Body of pancreas (tissue), 4 donors: ENCODE measurements around the gene TCN1. TPM values are rescaled to one million over a fixed set of nuclear protein-coding genes. Genes with fewer than 3 reads are reported as not detected.

Experiments used
- ATAC-seq: fragments of 150-250 bp; one replicate; pipeline ENCODE4 v1.9.1; 2016
- DNase-seq, 4 donors: peaks; one replicate each; pipeline ENCODE4 v3.0.0-alpha.2; 2019
- H3K27ac ChIP-seq, 4 donors: fragments of 200-600 bp; sonication (generic); 1 replicate in 3 of 4; 2 replicates in 1 of 4; pipeline versions ENCODE4 v1.5.1 to v1.6.1; 2016 to 2019; ENCODE audit warnings: mild to moderate bottlenecking in 1 of 4, mixed read lengths in 1 of 4, moderate library complexity in 1 of 4
- H3K27me3 ChIP-seq, 2 donors: fragments of 200-600 bp; sonication (generic); one replicate each; pipeline ENCODE4 v1.6.0; 2016; ENCODE audit warnings: mild to moderate bottlenecking in 1 of 2
- H3K36me3 ChIP-seq, 2 donors: fragments of 200-600 bp; sonication (generic); replicated peaks in 1 of 2; 2 replicates each; pipeline ENCODE4 v1.5.1; 2016; ENCODE audit warnings: low read depth in 2 of 2; ENCODE audit not compliant: insufficient read depth in 1 of 2
- H3K4me1 ChIP-seq: fragments of 200-600 bp; sonication (generic); one replicate; pipeline ENCODE4 v1.6.0; 2016
- H3K4me3 ChIP-seq, 2 donors: fragments of 200-600 bp; sonication (generic); 1 replicate in 1 of 2; 2 replicates in 1 of 2; pipeline ENCODE4 v1.5.1; 2016 to 2019
- H3K9me3 ChIP-seq, 3 donors: fragments of 200-600 bp; sonication (generic); 1 replicate in 2 of 3; 2 replicates in 1 of 3; pipeline ENCODE4 v1.5.1; 2016
- POLR2A ChIP-seq, 3 donors: fragments of 450-650 bp; IDR thresholded peaks; one replicate each; pipeline ENCODE4 v1.6.1; 2016; ENCODE audit warnings: antibody characterized with exemption in 3 of 3, mild to moderate bottlenecking in 2 of 3
- WGBS, 2 donors: methylation state at CpG; one replicate each; pipeline ENCODE4 v1.1.5; 2017; 5-methylcytosine and 5-hydroxymethylcytosine counted together
- intact Hi-C: fragments of 100-400 bp; cut with DNase I; formaldehyde crosslinking; loops from one replicate; pipeline ENCODE4 v1.15.1; 2023
- total RNA-seq, 2 donors: library from RNA; depleted of rRNA; stranded (reverse); fragments of >200 nt; gene quantifications; one replicate each; pipeline ENCODE4 v1.1.0, GENCODE V29; 2016
- TF ChIP-seq, protein P1 (sequence below), 7 experiments: fragments of 450-650 bp in 4 of 7; fragments of 200-600 bp in 3 of 7; sonication (generic) in 3 of 7; IDR thresholded peaks; one replicate each; pipeline ENCODE4 v1.5.1; 2016 to 2019; ENCODE audit warnings: antibody characterized with exemption in 7 of 7

TCN1 gene
- total RNA-seq, 2 donors from 2014 or later = 1.3 TPM; not detected in 1

DNA sequence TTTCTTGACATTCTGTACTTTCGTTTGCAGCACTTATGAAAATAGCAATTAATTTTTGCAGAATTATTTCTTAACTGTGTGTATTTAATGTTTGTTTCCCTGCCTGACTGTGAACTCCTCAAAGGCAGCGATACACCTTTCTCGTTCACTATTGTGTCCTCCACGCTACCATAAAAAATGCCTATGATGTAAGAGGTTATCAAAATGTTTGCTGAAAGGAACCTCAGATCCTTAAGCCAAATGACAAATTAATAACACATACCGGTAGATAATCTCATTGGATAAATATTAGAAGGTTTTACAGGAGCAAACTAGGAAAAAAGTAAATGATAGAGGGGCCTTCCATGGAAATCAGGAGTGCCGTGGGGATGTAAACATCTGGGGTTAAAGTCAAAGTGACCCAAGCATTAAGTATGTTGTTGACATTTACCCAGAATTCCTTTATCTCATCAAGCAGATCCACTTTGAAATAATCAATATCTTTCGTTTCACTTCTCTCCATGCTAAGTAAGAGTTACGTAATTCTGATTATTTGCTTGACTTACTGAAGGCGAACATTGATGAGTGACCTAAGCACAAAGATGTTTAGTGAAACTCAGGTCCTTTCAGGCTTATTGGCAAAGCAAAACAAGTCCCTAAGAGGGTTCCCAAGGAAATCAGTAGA is 9.7 kb upstream of the TCN1 start:
- Histone ChIP-seq H3K36me3 (no peaks in the 10 kb centered on the region), H3K27me3 (no peaks in the 10 kb centered on the region), H3K27ac (peak overlapping the region in 3 of 4 donors; percentile 32 to 59 (median 43)), H3K4me3 (no peak overlapping the region), H3K9me3 (no peaks in the 10 kb centered on the region), H3K4me1 (peaks cover 25% of the 10 kb centered on the region)
- TF ChIP-seq, protein P1, sequence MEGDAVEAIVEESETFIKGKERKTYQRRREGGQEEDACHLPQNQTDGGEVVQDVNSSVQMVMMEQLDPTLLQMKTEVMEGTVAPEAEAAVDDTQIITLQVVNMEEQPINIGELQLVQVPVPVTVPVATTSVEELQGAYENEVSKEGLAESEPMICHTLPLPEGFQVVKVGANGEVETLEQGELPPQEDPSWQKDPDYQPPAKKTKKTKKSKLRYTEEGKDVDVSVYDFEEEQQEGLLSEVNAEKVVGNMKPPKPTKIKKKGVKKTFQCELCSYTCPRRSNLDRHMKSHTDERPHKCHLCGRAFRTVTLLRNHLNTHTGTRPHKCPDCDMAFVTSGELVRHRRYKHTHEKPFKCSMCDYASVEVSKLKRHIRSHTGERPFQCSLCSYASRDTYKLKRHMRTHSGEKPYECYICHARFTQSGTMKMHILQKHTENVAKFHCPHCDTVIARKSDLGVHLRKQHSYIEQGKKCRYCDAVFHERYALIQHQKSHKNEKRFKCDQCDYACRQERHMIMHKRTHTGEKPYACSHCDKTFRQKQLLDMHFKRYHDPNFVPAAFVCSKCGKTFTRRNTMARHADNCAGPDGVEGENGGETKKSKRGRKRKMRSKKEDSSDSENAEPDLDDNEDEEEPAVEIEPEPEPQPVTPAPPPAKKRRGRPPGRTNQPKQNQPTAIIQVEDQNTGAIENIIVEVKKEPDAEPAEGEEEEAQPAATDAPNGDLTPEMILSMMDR (IDR thresholded peaks at IDR 0.05) = no peak
- TF ChIP-seq POLR2A (IDR thresholded peaks at IDR 0.05) = no peak
- ATAC-seq (peak; percentile 92), DNase-seq (peak in 1 of 4 donors; percentile 10)
- 13 to 17% methylated on average over 9 of the region's 9 CpGs for whole genome bisulfite sequencing, 2 donors
- intact Hi-C loops = no loop called here

DNA sequence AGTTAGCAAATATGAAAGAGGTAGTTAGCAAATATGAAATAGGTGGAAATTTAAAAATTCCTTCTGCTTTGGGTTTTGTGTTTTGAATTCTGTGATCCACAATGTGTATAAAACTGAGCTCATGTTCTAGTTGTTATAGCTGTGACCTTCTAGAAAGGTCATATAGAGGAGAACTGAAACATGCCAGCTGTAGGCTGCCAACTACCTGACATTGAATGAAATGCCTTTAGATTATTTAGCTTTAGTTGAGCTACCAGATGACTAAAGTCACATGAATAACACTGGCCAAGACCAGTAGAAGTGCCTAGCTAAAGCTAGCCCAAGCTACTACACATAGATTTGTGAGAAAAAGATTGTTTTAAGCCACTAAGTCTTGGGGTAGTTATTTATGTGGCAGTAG is 5.8 kb upstream of the TCN1 start:
- intact Hi-C loops = no loop called here

DNA sequence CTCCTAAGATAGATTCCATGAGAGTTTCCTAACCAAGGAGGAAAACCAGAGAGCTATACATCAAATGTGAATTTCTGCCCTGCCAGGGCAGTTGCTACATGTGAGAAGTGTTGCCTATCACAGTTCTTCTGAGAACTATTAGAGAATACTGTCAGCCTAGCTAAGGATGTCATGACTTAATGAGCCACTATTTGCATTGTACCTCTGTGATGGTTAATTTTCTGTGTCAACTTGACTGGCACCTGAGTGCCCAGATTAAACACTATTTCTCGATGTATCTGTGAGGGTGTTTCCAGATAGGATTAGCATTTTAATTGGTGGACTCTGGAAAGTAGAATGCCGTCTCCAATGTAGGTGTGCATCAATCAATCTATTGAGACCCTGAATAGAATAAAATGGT is 1.7 kb upstream of the TCN1 start:
- H3K27ac ChIP-seq = no peak overlapping the region
- DNase-seq (no peak), ATAC-seq (no peak)
- no peaks in the 10 kb centered on the region for H3K27me3 ChIP-seq
- no peaks in the 10 kb centered on the region for H3K9me3 ChIP-seq
- H3K4me1 ChIP-seq = no peaks in the 10 kb centered on the region
- no peak for TF ChIP-seq POLR2A (IDR thresholded peaks at IDR 0.05)
- TF ChIP-seq, protein P1 (IDR thresholded peaks at IDR 0.05) = no peak
- WGBS, 2 donors = 70 to 81% methylated on average over 2 of the region's 2 CpGs
- intact Hi-C loops = no loop called here
- H3K36me3 ChIP-seq = no peaks in the 10 kb centered on the region
- no peak overlapping the region for H3K4me3 ChIP-seq

More for the DNA sequence above, 5.8 kb upstream of the TCN1 start:
- no peaks in the 10 kb centered on the region for H3K27me3 ChIP-seq
- H3K4me1 ChIP-seq = peaks cover 14% of the 10 kb centered on the region
- TF ChIP-seq, protein P1 (IDR thresholded peaks at IDR 0.05) = no peak
- no peak for TF ChIP-seq POLR2A (IDR thresholded peaks at IDR 0.05)
- no peaks in the 10 kb centered on the region for H3K36me3 ChIP-seq
- H3K27ac ChIP-seq = no peak overlapping the region
- DNase-seq (peak in 1 of 4 donors; percentile 11), ATAC-seq (no peak)
- no peak overlapping the region for H3K4me3 ChIP-seq
- no peaks in the 10 kb centered on the region for H3K9me3 ChIP-seq

DNA sequence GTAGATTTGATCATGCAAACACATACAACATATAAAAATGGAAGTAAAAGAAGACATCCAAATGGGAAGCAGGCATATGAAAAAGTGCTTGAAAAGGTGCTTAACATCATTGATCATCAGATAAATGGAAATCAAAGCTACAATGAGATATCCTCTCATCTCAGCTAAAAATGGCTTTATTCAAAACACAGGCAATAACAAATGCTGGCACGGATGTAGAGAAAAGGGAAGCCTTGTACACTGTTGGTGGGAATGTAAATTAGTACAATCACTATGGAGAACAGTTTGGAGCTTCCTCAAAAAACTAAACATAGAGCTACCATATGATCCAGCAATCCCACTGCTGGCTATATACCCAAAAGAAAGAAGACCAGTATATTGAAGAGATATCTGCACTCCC is 549 bp upstream of the TCN1 start:
- Histone ChIP-seq H3K27me3 (no peaks in the 10 kb centered on the region), H3K9me3 (no peaks in the 10 kb centered on the region), H3K4me3 (no peak overlapping the region), H3K4me1 (no peaks in the 10 kb centered on the region), H3K27ac (no peak overlapping the region), H3K36me3 (no peaks in the 10 kb centered on the region)
- 30 to 79% methylated on average over 1 of the region's 1 CpG for WGBS, 2 donors
- intact Hi-C loops = no loop called here
- TF ChIP-seq, protein P1 (IDR thresholded peaks at IDR 0.05) = no peak
- no peak for TF ChIP-seq POLR2A (IDR thresholded peaks at IDR 0.05)
- DNase-seq = no peak
- no peak for ATAC-seq

DNA sequence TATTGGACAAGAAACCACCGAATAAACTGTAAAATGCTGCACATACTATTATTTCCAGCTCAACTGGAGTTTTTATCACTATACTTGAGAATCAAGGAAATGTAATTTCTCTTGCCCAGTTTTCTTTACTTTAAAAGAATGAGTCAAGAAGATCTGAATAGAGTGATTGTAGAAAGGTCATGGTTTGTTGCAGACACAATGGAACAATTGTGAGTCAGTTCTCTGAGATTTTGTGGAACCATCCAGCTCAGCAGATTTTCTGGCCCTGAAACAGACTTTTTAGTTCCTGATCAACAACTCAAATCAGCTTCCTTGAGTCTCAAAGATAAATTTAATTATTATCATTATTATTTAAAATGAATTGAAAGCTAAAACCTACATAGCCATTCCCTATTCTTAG is 1.3 kb downstream of the TCN1 start:
- no peaks in the 10 kb centered on the region for H3K27me3 ChIP-seq
- TF ChIP-seq POLR2A (IDR thresholded peaks at IDR 0.05) = no peak
- TF ChIP-seq, protein P1 (IDR thresholded peaks at IDR 0.05) = no peak
- ATAC-seq = no peak
- intact Hi-C loops = no loop called here
- H3K9me3 ChIP-seq = no peaks in the 10 kb centered on the region
- DNase-seq = peak in 1 of 4 donors; percentile 19
- WGBS, 2 donors = 41% methylated on average over 1 of the region's 1 CpG
- H3K36me3 ChIP-seq = no peaks in the 10 kb centered on the region
- no peak overlapping the region for H3K4me3 ChIP-seq
- H3K27ac ChIP-seq = peak overlapping the region in 3 of 4 donors; percentile 9 to 58 (median 46)
- H3K4me1 ChIP-seq = no peaks in the 10 kb centered on the region
